ENCODE data around the gene PRKN. TPM values are rescaled to one million over a fixed set of nuclear protein-coding genes. Genes with fewer than 3 reads are reported as not detected.

Gene PRKN
- total RNA-seq, 2 donors from 2014 or later: 3.3 to 4.8 TPM

- Histone ChIP-seq H3K9ac (ENCODE audit: extremely low read depth, low read length, poor library complexity, severe bottlenecking) (no peak overlapping the region), H3K4me3 (ENCODE audit: low read length) (no peak overlapping the region), H3K36me3 (ENCODE audit: control insufficient read depth, insufficient read depth, low read length) (no peaks in the 10 kb centered on the region), H3K9me3 (ENCODE audit: control insufficient read depth, low read length) (no peaks in the 10 kb centered on the region), H3K27me3 (ENCODE audit: control insufficient read depth, insufficient read depth, low read length, poor library complexity, severe bottlenecking) (no peaks in the 10 kb centered on the region), H3K4me1 (ENCODE audit: control insufficient read depth, insufficient read depth, low read length) (no peaks in the 10 kb centered on the region), H3K27ac (ENCODE audit: low read depth, low read length) (no peak overlapping the region)
- Mint-ChIP-seq H3K4me1 (peaks cover 1% of the 10 kb centered on the region), H3K36me3 (ENCODE audit: low read depth) (no peaks in the 10 kb centered on the region), H3K27ac (no peak overlapping the region), H3K27me3 (ENCODE audit: insufficient read depth) (no peaks in the 10 kb centered on the region), H3K4me3 (no peak overlapping the region), H3K9me3 (no peaks in the 10 kb centered on the region)
- 73 to 78% methylated on average over 3 to 4 of the region's 4 CpGs for WGBS, 2 experiments (ENCODE audit: insufficient coverage in 1 of 2, insufficient read length in 1 of 2)
- no peak for TF ChIP-seq CTCF (conservative IDR thresholded peaks at IDR 0.05)
- no peak for DNase-seq
Observed at GRCh38 chr6:162363757-162364156, 363.8 kb downstream of the PRKN start.

GRCh38 chr6:162360901-162361567 is 366.5 kb downstream of the PRKN start:
- no peaks in the 10 kb centered on the region for H3K9me3 Mint-ChIP-seq

GRCh38 chr6:162358625-162359024 is 368.9 kb downstream of the PRKN start:
- Mint-ChIP-seq H3K4me1 (no peaks in the 10 kb centered on the region), H3K9me3 (no peaks in the 10 kb centered on the region), H3K4me3 (no peak overlapping the region), H3K27ac (no peak overlapping the region), H3K36me3 (ENCODE audit: low read depth) (no peaks in the 10 kb centered on the region), H3K27me3 (ENCODE audit: insufficient read depth) (no peaks in the 10 kb centered on the region)
- no peak overlapping the region for H3K9ac ChIP-seq (ENCODE audit: extremely low read depth, low read length, poor library complexity, severe bottlenecking)
- WGBS, 2 experiments (ENCODE audit: insufficient coverage in 1 of 2, insufficient read length in 1 of 2): 74% methylated on average over 4 of the region's 4 CpGs; no CpG with 5 or more reads in 1 of the 2 experiments
- no peak for TF ChIP-seq CTCF (conservative IDR thresholded peaks at IDR 0.05)
- H3K4me1 ChIP-seq (ENCODE audit: control insufficient read depth, insufficient read depth, low read length): no peaks in the 10 kb centered on the region
- no peak overlapping the region for H3K27ac ChIP-seq (ENCODE audit: low read depth, low read length)
- H3K27me3 ChIP-seq (ENCODE audit: control insufficient read depth, insufficient read depth, low read length, poor library complexity, severe bottlenecking): no peaks in the 10 kb centered on the region
- H3K36me3 ChIP-seq (ENCODE audit: control insufficient read depth, insufficient read depth, low read length): no peaks in the 10 kb centered on the region
- no peak for DNase-seq
- H3K9me3 ChIP-seq (ENCODE audit: control insufficient read depth, low read length): no peaks in the 10 kb centered on the region
- no peak overlapping the region for H3K4me3 ChIP-seq (ENCODE audit: low read length)

More at GRCh38 chr6:162360901-162361567, 366.5 kb downstream of the PRKN start:
- Histone ChIP-seq H3K9me3 (ENCODE audit: control insufficient read depth, low read length) (no peaks in the 10 kb centered on the region), H3K4me3 (ENCODE audit: low read length) (no peak overlapping the region), H3K4me1 (ENCODE audit: control insufficient read depth, insufficient read depth, low read length) (no peaks in the 10 kb centered on the region), H3K27ac (ENCODE audit: low read depth, low read length) (no peak overlapping the region), H3K36me3 (ENCODE audit: control insufficient read depth, insufficient read depth, low read length) (no peaks in the 10 kb centered on the region), H3K9ac (ENCODE audit: extremely low read depth, low read length, poor library complexity, severe bottlenecking) (no peak overlapping the region), H3K27me3 (ENCODE audit: control insufficient read depth, insufficient read depth, low read length, poor library complexity, severe bottlenecking) (no peaks in the 10 kb centered on the region)
- 81 to 89% methylated on average over 4 to 6 of the region's 6 CpGs for WGBS, 2 experiments (ENCODE audit: insufficient coverage in 1 of 2, insufficient read length in 1 of 2)
- H3K27ac Mint-ChIP-seq: no peak overlapping the region
- DNase-seq: no peak
- no peak for TF ChIP-seq CTCF (conservative IDR thresholded peaks at IDR 0.05)
- H3K4me1 Mint-ChIP-seq: peaks cover 1% of the 10 kb centered on the region
- no peaks in the 10 kb centered on the region for H3K36me3 Mint-ChIP-seq (ENCODE audit: low read depth)
- H3K4me3 Mint-ChIP-seq: no peak overlapping the region
- no peaks in the 10 kb centered on the region for H3K27me3 Mint-ChIP-seq (ENCODE audit: insufficient read depth)

All from endodermal cell (in vitro differentiated cells).